Adrenal gland (tissue), 12 donors: ENCODE measurements around the gene SIN3A. TPM values are rescaled to one million over a fixed set of nuclear protein-coding genes. Genes with fewer than 3 reads are reported as not detected.
A peak's percentile ranks its signal among the peaks of the same experiment; 100 is the strongest.

Experiments used
- DNase-seq, 7 donors: peaks; one replicate each; pipeline ENCODE4 v3.0.0-alpha.2; 2019 to 2020
- H3K27ac ChIP-seq, 5 donors: fragments of 200-600 bp; sonication (generic) in 4 of 5; 1 replicate in 3 of 5; 2 replicates in 2 of 5; pipeline versions ENCODE4 v1.5.1 to v1.8.0; 2016 to 2020; ENCODE audit warnings: mild to moderate bottlenecking in 1 of 5
- H3K27me3 ChIP-seq: fragments of 200-600 bp; 2 replicates; pipeline ENCODE4 v1.8.0; 2021
- H3K36me3 ChIP-seq, 2 donors: fragments of 200-600 bp; replicated peaks in 1 of 2; 1 replicate in 1 of 2; 2 replicates in 1 of 2; pipeline versions ENCODE4 v1.5.1 to v1.8.0; 2018 to 2022
- H3K4me1 ChIP-seq, 2 donors: fragments of 200-600 bp; replicated peaks in 1 of 2; 1 replicate in 1 of 2; 2 replicates in 1 of 2; pipeline versions ENCODE4 v1.5.1 to v1.8.0; 2018 to 2021
- H3K4me3 ChIP-seq, 4 donors: fragments of 200-600 bp; sonication (generic) in 3 of 4; one replicate each; pipeline ENCODE4 v1.5.1; 2016 to 2018
- H3K9me3 ChIP-seq, 3 donors: fragments of 200-600 bp; sonication (generic) in 1 of 3; replicated peaks in 1 of 3; 1 replicate in 2 of 3; 2 replicates in 1 of 3; pipeline versions ENCODE4 v1.5.1 to v1.8.0; 2016 to 2021
- POLR2A ChIP-seq, 2 donors: fragments of 450-650 bp; IDR thresholded peaks; one replicate each; pipeline ENCODE4 v1.6.1; 2017; ENCODE audit warnings: antibody characterized with exemption in 2 of 2, mild to moderate bottlenecking in 2 of 2, moderate library complexity in 1 of 2
- WGBS, 4 donors: extraction: QIAGEN DNeasy Blood & Tissue Kit in 2 of 4; methylation state at CpG; one replicate each; pipeline versions ENCODE4 v1.1.5 to v1.1.7; 2013 to 2017; 5-methylcytosine and 5-hydroxymethylcytosine counted together
- intact Hi-C, 2 donors: fragments of 100-400 bp; cut with DNase I; formaldehyde crosslinking; loops; one replicate each; pipeline versions ENCODE4 v1.14.1 to v1.15.0; 2022 to 2023
- polyA plus RNA-seq, 3 donors: library from polyadenylated mRNA; stranded (reverse); fragments of 200-250 nt in 2 of 3; fragments of 350-450 nt in 1 of 3; fragmentation: Illumina TruSeq in 1 of 3; extraction: RNeasy Lipid Tissue Mini Kit (QIAGEN cat#74804) in 1 of 3; gene quantifications; one replicate each; pipeline ENCODE4 v1.2.3, GENCODE V29; 2013 to 2014
- total RNA-seq, 9 donors: library from RNA; depleted of rRNA in 4 of 9; stranded (reverse); fragments of >200 nt in 4 of 9; fragments of 120-200 nt in 1 of 9; fragmentation: NEBNext Ultra II Directional in 1 of 9; extraction: Animal tissue kit (Norgen Biotek cat#: 25700) in 1 of 9; gene quantifications; one replicate each; pipeline versions ENCODE4 v1.1.0 to v1.2.4, GENCODE V29; 2013 to 2023
- TF ChIP-seq, protein P1 (sequence below), 6 experiments: fragments of 450-650 bp in 4 of 6; fragments of 200-600 bp in 2 of 6; sonication (generic) in 1 of 6; IDR thresholded peaks; 1 replicate in 5 of 6; 2 replicates in 1 of 6; pipeline versions ENCODE4 v1.5.1 to v1.8.0; 2016 to 2021; ENCODE audit warnings: antibody characterized with exemption in 6 of 6, mild to moderate bottlenecking in 2 of 6, moderate library complexity in 1 of 6
- donor health status: healthy with polysubstance abuse.
- donor health status: Bipolar disorder and iron deficiency.
- donor health status: DM: yes; HTN: yes; CAD: no.
- donor health status: DM: no; HTN: no; CAD: no.
- donor health status: DM: no; HTN: no; CAD: no.
- donor health status: DM: yes; HTN: yes; CAD: no.

The SIN3A gene
- total and polyA plus RNA-seq, 12 donors: 11.1 to 72.7 (median 32.0) TPM

GRCh38 chr15:75342221-75342620 is 109.3 kb downstream of the SIN3A start:
- intact Hi-C loops: no loop called here
- Histone ChIP-seq H3K4me3 (no peak overlapping the region), H3K4me1 (peaks cover 0 to 10% of the 10 kb centered on the region in 2 donors), H3K36me3 (peaks cover 0 to 26% of the 10 kb centered on the region in 2 donors), H3K9me3 (no peaks in the 10 kb centered on the region), H3K27ac (no peak overlapping the region), H3K27me3 (no peaks in the 10 kb centered on the region)
- 87 to 90% (median 89%) methylated on average over 6 of the region's 6 CpGs for WGBS, 4 donors
- TF ChIP-seq POLR2A (IDR thresholded peaks at IDR 0.05): no peak
- TF ChIP-seq, protein P1, sequence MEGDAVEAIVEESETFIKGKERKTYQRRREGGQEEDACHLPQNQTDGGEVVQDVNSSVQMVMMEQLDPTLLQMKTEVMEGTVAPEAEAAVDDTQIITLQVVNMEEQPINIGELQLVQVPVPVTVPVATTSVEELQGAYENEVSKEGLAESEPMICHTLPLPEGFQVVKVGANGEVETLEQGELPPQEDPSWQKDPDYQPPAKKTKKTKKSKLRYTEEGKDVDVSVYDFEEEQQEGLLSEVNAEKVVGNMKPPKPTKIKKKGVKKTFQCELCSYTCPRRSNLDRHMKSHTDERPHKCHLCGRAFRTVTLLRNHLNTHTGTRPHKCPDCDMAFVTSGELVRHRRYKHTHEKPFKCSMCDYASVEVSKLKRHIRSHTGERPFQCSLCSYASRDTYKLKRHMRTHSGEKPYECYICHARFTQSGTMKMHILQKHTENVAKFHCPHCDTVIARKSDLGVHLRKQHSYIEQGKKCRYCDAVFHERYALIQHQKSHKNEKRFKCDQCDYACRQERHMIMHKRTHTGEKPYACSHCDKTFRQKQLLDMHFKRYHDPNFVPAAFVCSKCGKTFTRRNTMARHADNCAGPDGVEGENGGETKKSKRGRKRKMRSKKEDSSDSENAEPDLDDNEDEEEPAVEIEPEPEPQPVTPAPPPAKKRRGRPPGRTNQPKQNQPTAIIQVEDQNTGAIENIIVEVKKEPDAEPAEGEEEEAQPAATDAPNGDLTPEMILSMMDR (IDR thresholded peaks at IDR 0.05): no peak
- DNase-seq: peak in 1 of 7 donors; percentile 5

DNA sequence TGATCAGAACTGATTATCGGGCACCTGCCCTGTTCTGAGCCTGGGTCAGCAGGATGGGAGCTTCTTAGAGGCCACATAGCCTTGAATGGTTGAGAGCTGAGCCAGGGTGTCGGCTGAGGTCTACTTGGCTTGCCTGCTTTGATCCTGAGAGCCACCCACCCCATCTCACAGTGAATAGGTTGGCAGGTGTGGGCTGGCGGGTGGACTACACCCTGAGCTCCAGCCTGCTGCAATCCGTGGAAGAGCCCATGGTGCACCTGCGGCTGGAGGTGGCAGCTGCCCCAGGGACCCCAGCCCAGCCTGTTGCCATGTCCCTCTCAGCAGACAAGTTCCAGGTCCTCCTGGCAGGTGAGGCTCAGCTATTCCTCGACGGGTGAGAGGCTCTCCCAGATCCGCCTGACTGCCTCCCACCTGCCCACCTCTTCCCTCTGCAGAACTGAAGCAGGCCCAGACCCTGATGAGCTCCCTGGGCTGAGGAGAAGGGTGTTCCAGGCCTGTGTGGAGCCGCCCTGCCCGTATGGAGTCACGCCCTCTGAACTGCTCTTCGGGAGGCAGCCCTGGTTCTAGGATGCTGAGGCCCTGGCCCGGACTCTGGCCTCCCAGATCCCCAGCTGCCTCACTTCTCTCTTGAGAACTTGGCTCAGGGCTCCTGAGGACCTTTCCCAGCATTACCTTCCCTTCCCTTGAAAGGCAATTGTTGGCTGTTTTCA is 111.8 kb downstream of the SIN3A start:
- DNase-seq: peak in 1 of 7 donors; percentile 16
- H3K27ac ChIP-seq: no peak overlapping the region
- no peaks in the 10 kb centered on the region for H3K9me3 ChIP-seq
- H3K27me3 ChIP-seq: no peaks in the 10 kb centered on the region
- no peak overlapping the region for H3K4me3 ChIP-seq
- H3K4me1 ChIP-seq: peaks cover 4 to 12% of the 10 kb centered on the region in 2 donors
- peaks cover 0 to 26% of the 10 kb centered on the region in 2 donors for H3K36me3 ChIP-seq
- TF ChIP-seq, protein P1 (IDR thresholded peaks at IDR 0.05): no peak
- no peak for TF ChIP-seq POLR2A (IDR thresholded peaks at IDR 0.05)
- WGBS, 4 donors: 90 to 94% (median 91%) methylated on average over 10 to 13 of the region's 13 CpGs
- intact Hi-C loops: no loop called here

GRCh38 chr15:75338661-75339240 is 112.7 kb downstream of the SIN3A start:
- H3K4me1 ChIP-seq: peaks cover 4 to 12% of the 10 kb centered on the region in 2 donors
- no peak for TF ChIP-seq POLR2A (IDR thresholded peaks at IDR 0.05)
- TF ChIP-seq, protein P1 (IDR thresholded peaks at IDR 0.05): no peak
- H3K4me3 ChIP-seq: no peak overlapping the region
- no peak for DNase-seq
- no peaks in the 10 kb centered on the region for H3K9me3 ChIP-seq
- WGBS, 4 donors: 83 to 92% (median 90%) methylated on average over 2 to 11 of the region's 11 CpGs
- intact Hi-C loops: no loop called here
- H3K36me3 ChIP-seq: peaks cover 0 to 26% of the 10 kb centered on the region in 2 donors
- no peaks in the 10 kb centered on the region for H3K27me3 ChIP-seq
- H3K27ac ChIP-seq: no peak overlapping the region

DNA sequence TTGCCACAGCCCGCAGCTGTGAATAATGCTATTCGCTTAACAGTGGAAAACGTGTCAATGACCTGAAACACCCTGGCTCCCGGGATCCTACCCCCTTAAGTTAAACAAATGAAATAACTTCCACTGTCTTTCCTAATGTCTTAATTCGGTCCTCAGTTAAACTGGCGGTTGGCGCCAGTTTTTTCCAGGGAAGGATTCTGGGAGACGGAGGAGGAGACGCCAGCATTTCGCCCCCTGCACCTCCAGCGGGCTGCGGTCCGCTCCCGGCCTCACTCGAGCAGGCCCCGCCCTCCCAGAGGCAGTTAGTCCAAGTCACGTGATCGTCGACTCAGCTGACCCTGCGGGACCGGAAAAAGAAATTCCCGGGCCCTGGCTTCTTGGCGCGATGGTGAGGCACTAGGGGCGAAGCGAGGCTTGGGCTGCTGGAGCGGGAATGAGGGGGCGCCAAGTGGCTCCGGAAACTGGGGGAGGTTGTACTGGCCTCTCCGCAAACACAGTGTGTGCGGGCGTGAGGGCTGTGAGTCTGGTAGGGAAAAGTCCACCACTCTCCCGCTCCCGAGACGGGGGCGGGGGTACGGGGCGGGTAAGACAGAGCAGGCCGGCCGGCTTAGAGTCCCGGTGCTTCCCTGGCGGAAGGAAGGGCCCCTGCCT is 115.7 kb downstream of the SIN3A start, which contains the start of gene COMMD4:
TSS of gene COMMD4 (plus strand) at position 359 of the 651 bp plus-strand sequence. CDS start at position 386, 27 bp downstream.
- H3K4me3 ChIP-seq: peak within 1 kb of the TSS; percentile 4 to 83 (median 44)
- peak; percentile 95 to 99 (median 98) for DNase-seq
- no peaks in the 10 kb centered on the region for H3K27me3 ChIP-seq
- H3K36me3 ChIP-seq: peaks cover 0 to 22% of the 10 kb centered on the region in 2 donors
- intact Hi-C loops: no loop called here
- peaks cover 4 to 12% of the 10 kb centered on the region in 2 donors for H3K4me1 ChIP-seq
- WGBS, 4 donors: 0 to 1% (median 0%) methylated on average over 21 to 42 of the region's 42 CpGs
- TF ChIP-seq, protein P1 (IDR thresholded peaks at IDR 0.05): peak in 1 of 6 experiments; percentile 11
- peak; percentile 36 to 52 for TF ChIP-seq POLR2A (IDR thresholded peaks at IDR 0.05)
- H3K9me3 ChIP-seq: no peaks in the 10 kb centered on the region
- peak within 1 kb of the TSS in 3 of 5 donors; percentile 32 to 78 (median 64) for H3K27ac ChIP-seq
